ENCODE results near the gene SNRPB2. TPM values are rescaled to one million over a fixed set of nuclear protein-coding genes. Genes with fewer than 3 reads are reported as not detected.

Gene SNRPB2
- polyA plus RNA-seq, 1 donor (not counting 4 experiments of a cell fraction or from before 2014, with no cell fraction given) = 75.8 TPM

GRCh38 chr20:16745204-16745603, 15.4 kb downstream of the SNRPB2 start:
- H3K4me1 ChIP-seq (ENCODE audit: control insufficient read depth, extremely low read depth, insufficient read depth, low read length) = no peaks in the 10 kb centered on the region
- no peaks in the 10 kb centered on the region for H3K79me2 ChIP-seq (ENCODE audit: control insufficient read depth, insufficient read depth, low read length)
- no peak overlapping the region for H3K9ac ChIP-seq (ENCODE audit: control insufficient read depth, extremely low read depth, insufficient read depth, low read length)
- H3K27ac ChIP-seq (ENCODE audit: control insufficient read depth, insufficient read depth, low read length) = no peak overlapping the region
- DNase-seq (ENCODE audit: low read depth, low spot score) (no peak), FAIRE-seq (no peak)
- H3K4me3 ChIP-seq (ENCODE audit: control insufficient read depth in 2 of 3, extremely low read depth in 1 of 3, insufficient read depth in 2 of 3, low read depth in 1 of 3, low read length in 3 of 3) = no peak overlapping the region
- H3K36me3 ChIP-seq (ENCODE audit: control insufficient read depth in 2 of 2, extremely low read depth in 1 of 2, insufficient read depth in 2 of 2, low read length in 2 of 2) = peaks cover 0 to 1% of the 10 kb centered on the region in 2 experiments
- H4K20me1 ChIP-seq (ENCODE audit: control insufficient read depth, extremely low read depth, insufficient read depth, low read length) = no peaks in the 10 kb centered on the region
- dilution Hi-C loops (cut with MboI; ENCODE audit: extremely low pct_ligation_motif_present, low sequenced_read_pairs) = no loop called here
- TF ChIP-seq EZH2 (IDR thresholded peaks at IDR 0.05; ENCODE audit: low read length) (no peak), CTCF (optimal IDR thresholded peaks at IDR 0.05 in 1 of 3, IDR thresholded peaks at IDR 0.05 in 1 of 3, conservative IDR thresholded peaks at IDR 0.05 in 1 of 3; ENCODE audit: extremely low read depth in 1 of 3, insufficient read depth in 2 of 3, low read length in 3 of 3) (no peak)
- H3K27me3 ChIP-seq (ENCODE audit: control insufficient read depth, extremely low read depth, insufficient read depth, low read length) = no peaks in the 10 kb centered on the region
- H2AFZ ChIP-seq (ENCODE audit: control insufficient read depth, low read length) = no peak overlapping the region
- no peak overlapping the region for H3K4me2 ChIP-seq (ENCODE audit: control insufficient read depth, extremely low read depth, insufficient read depth, low read depth, low read length)
- H3K9me1 ChIP-seq (ENCODE audit: control insufficient read depth, extremely low read depth, insufficient read depth, low read length) = no peaks in the 10 kb centered on the region
- H3K9me3 ChIP-seq (ENCODE audit: control insufficient read depth, low read depth, low read length) = no peaks in the 10 kb centered on the region

GRCh38 chr20:16747291-16747811, 17.5 kb downstream of the SNRPB2 start:
- peak in 2 of 3 experiments; percentile 2 to 18 for TF ChIP-seq CTCF (optimal IDR thresholded peaks at IDR 0.05 in 1 of 3, IDR thresholded peaks at IDR 0.05 in 1 of 3, conservative IDR thresholded peaks at IDR 0.05 in 1 of 3; ENCODE audit: extremely low read depth in 1 of 3, insufficient read depth in 2 of 3, low read length in 3 of 3)
- no peak for TF ChIP-seq EZH2 (IDR thresholded peaks at IDR 0.05; ENCODE audit: low read length)
- DNase-seq (ENCODE audit: low read depth, low spot score) (no peak), FAIRE-seq (no peak)
- no peaks in the 10 kb centered on the region for H3K79me2 ChIP-seq (ENCODE audit: control insufficient read depth, insufficient read depth, low read length)
- no peak overlapping the region for H3K4me2 ChIP-seq (ENCODE audit: control insufficient read depth, extremely low read depth, insufficient read depth, low read depth, low read length)
- H3K27ac ChIP-seq (ENCODE audit: control insufficient read depth, insufficient read depth, low read length) = no peak overlapping the region
- dilution Hi-C loops (cut with MboI; ENCODE audit: extremely low pct_ligation_motif_present, low sequenced_read_pairs) = no loop called here
- H3K9me3 ChIP-seq (ENCODE audit: control insufficient read depth, low read depth, low read length) = no peaks in the 10 kb centered on the region
- H3K36me3 ChIP-seq (ENCODE audit: control insufficient read depth in 2 of 2, extremely low read depth in 1 of 2, insufficient read depth in 2 of 2, low read length in 2 of 2) = no peaks in the 10 kb centered on the region
- no peaks in the 10 kb centered on the region for H4K20me1 ChIP-seq (ENCODE audit: control insufficient read depth, extremely low read depth, insufficient read depth, low read length)
- no peak overlapping the region for H3K9ac ChIP-seq (ENCODE audit: control insufficient read depth, extremely low read depth, insufficient read depth, low read length)
- no peaks in the 10 kb centered on the region for H3K27me3 ChIP-seq (ENCODE audit: control insufficient read depth, extremely low read depth, insufficient read depth, low read length)
- H3K4me1 ChIP-seq (ENCODE audit: control insufficient read depth, extremely low read depth, insufficient read depth, low read length) = no peaks in the 10 kb centered on the region
- no peak overlapping the region for H3K4me3 ChIP-seq (ENCODE audit: control insufficient read depth in 2 of 3, extremely low read depth in 1 of 3, insufficient read depth in 2 of 3, low read depth in 1 of 3, low read length in 3 of 3)
- no peak overlapping the region for H2AFZ ChIP-seq (ENCODE audit: control insufficient read depth, low read length)
- no peaks in the 10 kb centered on the region for H3K9me1 ChIP-seq (ENCODE audit: control insufficient read depth, extremely low read depth, insufficient read depth, low read length)

All from keratinocyte (primary cell).